ENCODE results near the gene CSN2.
A peak's percentile ranks its signal among the peaks of the same experiment; 100 is the strongest.
"Not testable (repeated sequence)": the region's sequence is repeated elsewhere in the genome, so short reads cannot be mapped to it uniquely, and the experiment has no call there.

CSN2 gene, protein sequence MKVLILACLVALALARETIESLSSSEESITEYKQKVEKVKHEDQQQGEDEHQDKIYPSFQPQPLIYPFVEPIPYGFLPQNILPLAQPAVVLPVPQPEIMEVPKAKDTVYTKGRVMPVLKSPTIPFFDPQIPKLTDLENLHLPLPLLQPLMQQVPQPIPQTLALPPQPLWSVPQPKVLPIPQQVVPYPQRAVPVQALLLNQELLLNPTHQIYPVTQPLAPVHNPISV

DNA sequence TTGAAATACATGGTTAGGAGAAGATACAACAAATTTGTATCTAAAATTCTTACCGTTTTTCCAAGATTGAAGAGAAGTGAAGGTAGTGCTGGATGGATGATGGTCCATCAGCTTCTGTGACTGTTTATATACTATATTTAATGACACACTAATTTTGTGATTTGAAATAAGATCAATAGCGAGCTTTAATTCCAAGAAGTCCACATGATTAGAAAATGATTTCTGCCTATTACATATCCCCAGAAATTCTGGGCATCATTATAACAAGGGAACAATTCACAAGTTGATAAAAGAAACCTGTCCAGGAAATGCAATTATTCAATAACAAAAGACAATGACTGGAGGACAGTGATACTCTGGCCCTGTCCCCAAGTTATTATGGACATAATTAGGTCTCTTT lies at the start of gene CSN2:
Gene CSN2 (minus strand): TSS at position 101 of the 400 bp plus-strand sequence. CDS start 4,733 bp downstream, outside the sequence.
- no peak for DNase-seq

DNA sequence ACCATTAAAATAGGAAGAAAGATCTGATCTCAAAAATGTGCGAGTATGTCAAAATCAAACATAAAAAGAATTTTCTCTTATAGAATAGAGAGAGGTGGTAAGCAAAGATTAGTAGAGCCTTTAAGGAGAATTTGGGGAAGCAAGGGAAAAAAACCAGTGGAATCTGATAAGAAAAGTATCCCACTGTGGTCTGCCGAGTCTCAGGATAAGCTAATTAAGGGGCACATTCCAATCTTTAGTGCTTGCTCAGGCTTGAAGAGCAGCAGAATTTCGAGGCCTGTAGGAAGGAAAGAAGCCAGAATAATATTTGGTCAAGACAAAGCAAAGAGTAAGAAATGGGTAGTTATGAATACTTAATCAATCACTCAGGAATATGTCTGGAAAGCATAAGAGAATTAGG lies 43.2 kb upstream of the CSN2 start:
- no peak for DNase-seq

DNA sequence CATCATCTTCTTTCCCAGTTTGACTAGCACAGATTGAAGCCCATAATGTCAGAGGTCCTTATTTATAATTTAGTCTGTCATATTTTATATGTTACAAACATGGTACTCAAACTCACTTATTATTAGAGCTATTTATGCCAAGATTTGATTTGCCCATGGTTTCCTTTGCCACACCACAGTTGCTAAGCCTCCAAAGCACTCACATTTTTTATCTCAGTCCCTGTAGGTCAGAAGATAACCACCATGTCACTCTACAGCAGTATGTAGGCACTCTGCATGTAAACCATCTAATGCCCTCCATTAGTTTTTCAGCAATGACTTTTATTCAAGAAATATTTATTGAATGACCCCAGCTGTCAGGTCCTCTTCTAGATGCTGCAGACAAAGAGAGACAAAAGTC lies 37.0 kb upstream of the CSN2 start:
- DNase-seq, result no peak

DNA sequence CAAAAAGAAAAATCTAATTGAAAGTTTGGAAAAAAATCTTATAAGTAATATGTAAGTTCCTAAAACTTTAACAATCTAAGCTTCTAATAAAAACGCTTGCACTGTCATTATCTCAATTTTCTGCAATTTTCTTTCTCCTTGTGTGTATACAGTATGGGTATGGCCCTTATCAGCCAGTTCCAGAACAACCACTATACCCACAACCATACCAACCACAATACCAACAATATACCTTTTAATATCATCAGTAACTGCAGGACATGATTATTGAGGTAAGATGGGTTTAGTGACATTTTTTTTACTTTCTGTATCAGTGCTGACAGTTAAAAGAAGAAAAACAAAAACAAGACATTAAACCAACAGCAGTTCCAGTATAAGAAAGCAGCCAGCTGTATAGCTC lies 35.2 kb upstream of the CSN2 start:
- DNase-seq, result no peak

DNA sequence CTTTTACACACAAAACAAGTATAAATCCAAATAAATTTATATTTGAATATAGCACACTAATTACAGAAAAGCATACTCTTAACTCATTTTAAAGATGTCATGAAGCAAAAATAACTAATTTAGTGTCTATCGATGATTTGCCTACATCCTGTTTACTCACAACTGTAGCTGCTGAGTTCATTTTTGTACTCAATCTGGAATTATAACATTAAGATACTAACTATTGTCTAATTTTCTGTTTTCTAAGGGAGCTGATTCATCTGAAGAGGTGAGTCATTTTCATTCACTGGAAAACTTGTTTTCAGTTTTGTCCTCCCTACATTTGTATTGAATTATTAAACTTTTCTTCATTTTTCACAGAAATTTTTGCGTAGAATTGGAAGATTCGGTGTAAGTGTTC lies 33.9 kb upstream of the CSN2 start:
- DNase-seq, result no peak

DNA sequence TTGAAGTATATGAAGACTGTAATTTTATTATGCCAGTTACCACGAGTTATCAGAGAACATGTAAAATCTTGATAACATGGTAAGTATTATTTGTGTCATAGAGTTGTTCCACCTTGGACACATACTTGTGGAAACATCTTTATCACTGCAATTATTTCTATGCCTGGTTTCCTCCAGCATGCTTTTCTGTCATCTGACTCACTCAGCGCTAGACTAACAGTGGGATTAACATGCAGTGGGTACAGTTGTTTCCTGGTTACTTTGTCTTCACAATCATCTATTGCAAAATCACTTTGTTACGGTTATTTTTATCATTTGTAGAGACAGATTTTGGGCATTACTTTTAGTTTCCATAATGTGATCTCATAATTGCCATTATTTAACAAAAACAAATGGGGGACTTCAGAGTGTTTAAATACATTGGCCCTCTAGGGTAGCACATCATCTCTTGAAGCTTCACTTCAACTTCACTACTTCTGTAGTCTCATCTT lies 30.0 kb upstream of the CSN2 start, which contains the start of gene STATH:
Gene STATH (plus strand): TSS at position 441 of the 491 bp plus-strand sequence. CDS start 2,472 bp downstream, outside the sequence.
- peak; percentile 2 for DNase-seq

DNA sequence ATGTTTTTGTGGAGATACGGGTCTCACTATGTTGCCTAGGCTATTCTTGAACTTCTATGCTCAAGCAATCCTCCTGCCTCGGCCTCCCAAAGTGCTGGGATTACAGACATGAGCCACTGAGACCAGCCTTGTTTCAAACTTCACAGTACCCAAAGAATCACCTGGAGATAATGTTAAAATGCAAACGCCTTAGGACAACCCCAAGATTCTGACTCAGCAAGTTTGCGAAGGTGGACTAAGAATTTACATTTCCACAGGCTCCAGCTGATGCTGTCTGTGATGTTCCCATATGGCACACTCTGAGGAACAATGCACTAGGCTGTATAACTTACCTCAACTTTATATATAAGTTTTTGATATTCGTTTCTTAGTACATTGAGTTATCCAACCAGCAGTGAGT lies 29.3 kb upstream of the CSN2 start:
- no peak for DNase-seq

DNA sequence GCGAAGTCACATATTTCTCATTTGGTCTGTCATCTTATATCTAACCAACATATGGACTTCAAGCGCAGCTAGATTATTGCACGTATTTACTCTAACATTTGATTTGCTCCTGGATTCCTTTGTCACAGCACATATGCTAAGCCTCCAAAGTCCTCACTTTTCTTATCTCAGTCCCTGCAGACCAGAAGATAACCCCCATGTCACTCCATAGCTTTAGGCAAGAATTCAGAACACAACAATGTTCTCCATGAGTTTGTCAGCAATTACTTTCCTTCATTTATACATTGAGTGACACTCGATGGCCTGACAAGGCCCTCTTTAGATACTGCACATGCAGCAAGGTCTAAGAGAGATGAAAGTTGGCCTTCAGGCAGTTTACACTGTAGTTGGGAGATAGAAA lies 25.5 kb upstream of the CSN2 start:
- no peak for DNase-seq

DNA sequence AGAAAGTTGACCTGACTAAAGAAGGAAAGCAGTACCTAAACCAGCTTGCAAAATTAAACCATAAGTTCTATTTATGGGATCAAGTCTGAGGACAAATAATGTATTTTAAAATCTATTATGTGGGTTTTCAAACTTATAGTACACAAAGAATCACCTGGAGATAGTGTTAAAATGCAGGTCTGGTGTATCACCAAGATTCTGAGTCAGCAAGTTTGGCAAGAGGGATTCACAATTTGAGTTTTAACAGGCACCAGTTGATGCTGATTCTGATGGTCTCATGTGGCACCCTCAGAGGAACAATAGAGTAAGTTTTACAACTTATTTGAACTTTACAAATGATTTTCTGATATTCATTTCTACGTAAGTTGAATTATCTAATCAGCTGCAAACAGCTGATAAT lies 21.1 kb upstream of the CSN2 start:
- DNase-seq, result no peak

DNA sequence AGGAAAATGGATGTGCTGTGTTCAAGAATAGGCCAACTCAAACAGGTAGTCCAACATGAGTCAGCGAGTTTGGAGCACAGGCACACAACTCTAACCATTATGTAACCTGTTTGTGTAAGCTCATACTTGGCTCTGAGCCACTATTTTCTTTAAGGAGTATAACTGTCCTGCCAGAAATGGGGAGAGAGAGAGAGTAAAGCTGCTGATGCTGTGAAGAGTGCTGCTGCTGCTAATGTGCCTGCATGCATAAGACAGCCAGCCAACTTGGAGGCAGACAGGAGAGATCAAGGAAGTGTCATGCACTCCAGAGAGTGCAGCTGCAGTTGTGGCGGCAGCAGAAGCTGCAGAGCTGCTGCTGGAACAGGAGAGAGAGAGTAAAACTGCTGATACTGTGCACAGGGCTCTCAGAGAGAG lies 18.5 kb upstream of the CSN2 start:
- DNase-seq, result peak; percentile 6

DNA sequence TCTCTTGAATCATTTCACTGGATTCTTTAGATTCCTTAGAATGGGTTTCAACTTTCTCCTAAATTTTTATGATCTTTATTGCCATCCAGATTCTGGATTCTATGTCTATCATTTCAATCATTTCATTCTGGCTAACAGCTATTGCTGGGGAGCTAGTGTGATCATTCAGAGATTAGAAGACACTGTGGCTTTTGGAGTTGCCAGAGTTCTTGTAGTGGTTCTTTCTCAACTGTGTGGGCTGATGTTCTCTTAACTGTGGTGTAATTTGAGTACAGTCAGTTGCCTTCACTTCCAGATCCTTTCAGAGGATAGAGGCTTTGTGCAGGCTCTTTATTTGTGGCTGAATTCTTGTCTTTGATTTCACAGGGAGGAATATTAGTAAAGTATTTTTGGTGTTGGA lies 12.1 kb upstream of the CSN2 start:
- no peak for DNase-seq

DNA sequence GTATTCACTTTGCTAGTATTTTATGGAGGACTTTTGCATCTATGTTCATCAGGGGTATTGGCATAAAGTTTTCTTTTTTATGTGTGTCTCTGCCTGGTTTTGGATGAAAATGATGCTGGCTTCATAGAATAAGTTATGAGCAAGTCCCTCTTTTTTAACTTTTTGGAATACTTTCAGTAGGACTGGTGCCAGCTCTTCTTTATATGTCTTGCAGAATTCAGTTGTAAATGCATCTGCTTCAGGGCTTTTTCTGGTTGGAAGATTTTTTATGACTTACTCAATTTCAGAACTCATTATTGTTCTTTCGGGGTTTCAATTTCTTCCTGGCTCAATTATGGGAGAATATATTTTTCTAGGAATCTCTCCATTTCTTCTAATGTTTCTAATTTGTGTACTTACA lies 9.1 kb upstream of the CSN2 start:
- no peak for DNase-seq

DNA sequence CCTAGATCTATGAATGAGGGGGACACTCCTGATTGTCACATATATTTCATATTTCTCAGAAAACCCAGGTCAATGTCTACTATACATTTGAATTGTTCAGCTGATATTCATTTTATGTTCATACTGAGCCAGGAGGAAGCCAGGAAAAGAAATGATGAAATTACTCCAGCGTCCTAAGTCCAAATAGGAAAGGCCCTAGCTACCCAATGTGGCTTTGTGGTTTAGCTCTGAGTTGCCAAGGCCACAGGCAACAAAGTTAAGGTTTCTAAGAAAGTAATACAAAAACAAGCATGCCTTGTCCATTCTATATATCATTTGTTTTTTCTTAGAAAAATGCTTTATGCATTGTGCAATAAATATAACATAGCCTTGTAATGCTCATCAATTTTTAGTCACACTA lies 4.5 kb upstream of the CSN2 start:
- DNase-seq, result no peak

DNA sequence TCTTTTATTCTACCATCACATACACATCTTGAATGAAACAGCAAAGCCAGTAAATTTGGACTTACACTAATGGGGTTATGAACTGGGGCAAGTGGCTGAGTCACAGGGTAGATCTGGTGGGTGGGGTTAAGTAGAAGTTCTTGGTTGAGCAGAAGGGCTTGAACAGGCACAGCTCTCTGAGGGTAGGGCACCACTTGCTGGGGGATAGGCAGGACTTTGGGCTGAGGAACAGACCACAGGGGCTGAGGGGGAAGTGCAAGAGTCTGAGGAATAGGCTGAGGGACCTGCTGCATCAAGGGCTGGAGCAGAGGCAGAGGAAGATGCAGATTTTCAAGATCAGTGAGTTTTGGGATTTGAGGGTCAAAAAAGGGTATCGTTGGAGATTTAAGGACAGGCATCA lies 8.3 kb downstream of the CSN2 start:
- no peak for DNase-seq

DNA sequence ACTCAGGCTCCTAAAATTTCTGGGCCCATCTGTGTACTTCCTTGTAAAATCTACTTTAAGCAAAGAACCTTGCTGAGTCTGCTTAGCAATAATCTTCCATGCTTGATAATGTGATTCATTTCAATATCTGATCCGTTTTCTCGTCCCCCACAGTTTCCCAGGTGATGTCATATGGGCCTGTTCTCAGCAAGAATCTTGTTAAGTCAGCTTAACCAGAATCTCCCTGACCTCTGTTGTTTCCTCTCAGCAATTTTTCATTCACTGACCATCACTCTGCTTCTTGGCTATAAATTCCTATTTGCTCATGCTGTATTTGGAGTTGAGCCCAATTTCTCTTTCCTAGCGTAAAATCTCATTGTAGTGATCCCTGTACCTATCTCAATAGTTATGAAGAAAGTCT lies 13.9 kb downstream of the CSN2 start:
- no peak for DNase-seq

DNA sequence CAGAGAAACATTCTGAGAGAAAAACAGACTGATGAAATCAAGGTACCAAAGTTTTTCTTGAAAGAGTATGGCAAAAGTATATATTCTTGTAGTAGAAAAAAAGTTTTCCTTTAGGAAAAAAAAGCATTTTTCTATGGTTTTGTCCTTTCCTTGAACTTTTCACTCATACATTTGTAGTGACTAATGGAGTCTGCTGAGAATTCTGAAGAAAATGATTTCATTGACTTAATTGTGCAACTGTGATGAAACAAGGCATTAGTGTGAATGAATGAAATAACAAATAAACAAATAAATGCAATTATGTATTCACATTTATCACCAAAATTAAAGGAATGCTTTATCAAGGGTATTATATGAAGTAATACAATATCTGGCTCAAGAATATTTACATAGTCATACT lies 29.0 kb downstream of the CSN2 start:
- peak; percentile 21 for DNase-seq

DNA sequence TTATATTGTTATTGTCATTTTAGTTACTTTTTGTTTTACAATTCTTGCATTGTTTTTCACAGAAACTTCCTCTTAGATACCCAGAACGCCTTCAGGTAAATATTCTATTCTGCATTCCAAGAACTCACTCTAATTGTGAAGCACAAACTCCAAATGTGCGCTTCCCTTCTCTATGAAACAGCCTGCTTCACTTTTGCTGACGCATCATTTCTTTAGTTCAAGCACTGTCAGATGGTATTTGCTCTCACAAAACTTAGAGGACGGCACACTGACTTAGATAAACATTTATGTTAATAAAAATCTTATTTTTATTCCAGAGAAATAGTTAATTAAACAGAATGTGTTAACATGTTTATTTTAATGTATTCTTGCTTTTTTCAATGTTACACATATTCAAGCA lies 31.4 kb downstream of the CSN2 start:
- no peak for DNase-seq

DNA sequence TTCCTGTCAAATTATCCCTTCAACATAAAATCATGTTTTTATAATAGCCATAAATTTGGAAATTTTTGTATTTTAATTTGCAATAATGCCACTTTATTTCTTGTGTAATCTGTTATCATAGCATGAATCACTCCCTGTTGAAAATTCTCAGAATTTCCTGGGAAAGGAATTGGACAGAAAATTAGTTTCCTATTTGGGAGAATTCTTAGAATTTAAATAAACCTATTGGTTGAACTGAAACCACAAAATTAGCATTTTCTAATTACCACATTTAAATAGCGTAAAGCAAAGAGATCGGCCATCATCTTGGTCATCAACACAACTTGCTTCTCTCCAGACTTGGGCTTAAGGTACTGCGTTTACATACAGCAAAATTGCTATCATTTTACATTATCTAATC lies 34.8 kb downstream of the CSN2 start, which contains the start of gene CSN1S1:
Gene CSN1S1 (plus strand): TSS at position 301 of the 400 bp plus-strand sequence. CDS start 1,488 bp downstream, outside the sequence.
- no peak for DNase-seq

DNA sequence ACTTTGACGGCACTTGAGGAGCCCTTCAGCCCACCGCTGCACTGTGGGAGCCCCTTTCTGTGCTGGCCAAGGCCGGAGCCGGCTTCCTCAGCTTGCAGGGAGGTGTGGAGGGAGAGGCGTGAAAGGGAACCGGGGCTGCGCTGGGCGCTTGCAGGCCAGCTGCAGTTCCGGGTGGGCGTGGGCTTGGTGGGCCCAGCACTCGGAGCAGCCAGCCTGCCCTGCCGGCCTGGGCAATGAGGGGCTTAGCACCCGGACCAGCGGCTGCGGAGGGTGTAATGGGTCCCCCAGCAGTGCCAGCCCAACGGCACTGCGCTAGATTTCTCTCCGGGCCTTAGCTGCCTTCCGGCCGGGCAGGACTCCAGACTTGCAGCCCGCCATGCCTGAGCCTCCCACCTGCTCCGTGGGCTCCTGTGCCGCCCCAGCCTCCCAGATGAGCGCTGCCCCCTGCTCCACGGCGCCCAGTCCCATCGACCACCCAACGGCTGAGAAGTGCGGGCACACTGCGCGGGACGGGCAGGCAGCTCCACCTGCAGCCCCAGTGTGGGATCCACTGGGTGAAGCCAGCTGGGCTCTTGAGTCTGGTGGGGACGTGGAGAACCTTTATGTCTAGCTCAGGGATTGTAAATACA lies 41.6 kb downstream of the CSN2 start:
- not testable (repeated sequence) for DNase-seq

DNA sequence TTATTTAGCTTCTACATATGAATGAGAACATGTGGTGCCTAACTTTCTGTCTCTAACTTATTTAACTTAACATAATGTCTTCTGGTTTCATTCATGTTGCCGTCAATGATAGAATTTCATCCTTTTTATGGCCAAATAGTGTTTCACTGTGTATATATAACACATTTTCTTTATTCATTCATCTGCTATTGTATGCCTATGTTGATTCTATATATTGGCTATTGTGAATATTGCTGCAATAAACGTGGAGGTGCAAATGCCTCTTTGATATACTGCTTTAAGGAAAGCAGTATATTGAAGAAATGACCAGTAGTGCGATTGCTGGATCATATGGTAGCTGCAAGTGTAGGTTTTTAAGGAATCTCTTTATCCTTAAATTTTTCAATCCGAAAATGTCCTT lies 44.7 kb downstream of the CSN2 start:
- no peak for DNase-seq

DNA sequence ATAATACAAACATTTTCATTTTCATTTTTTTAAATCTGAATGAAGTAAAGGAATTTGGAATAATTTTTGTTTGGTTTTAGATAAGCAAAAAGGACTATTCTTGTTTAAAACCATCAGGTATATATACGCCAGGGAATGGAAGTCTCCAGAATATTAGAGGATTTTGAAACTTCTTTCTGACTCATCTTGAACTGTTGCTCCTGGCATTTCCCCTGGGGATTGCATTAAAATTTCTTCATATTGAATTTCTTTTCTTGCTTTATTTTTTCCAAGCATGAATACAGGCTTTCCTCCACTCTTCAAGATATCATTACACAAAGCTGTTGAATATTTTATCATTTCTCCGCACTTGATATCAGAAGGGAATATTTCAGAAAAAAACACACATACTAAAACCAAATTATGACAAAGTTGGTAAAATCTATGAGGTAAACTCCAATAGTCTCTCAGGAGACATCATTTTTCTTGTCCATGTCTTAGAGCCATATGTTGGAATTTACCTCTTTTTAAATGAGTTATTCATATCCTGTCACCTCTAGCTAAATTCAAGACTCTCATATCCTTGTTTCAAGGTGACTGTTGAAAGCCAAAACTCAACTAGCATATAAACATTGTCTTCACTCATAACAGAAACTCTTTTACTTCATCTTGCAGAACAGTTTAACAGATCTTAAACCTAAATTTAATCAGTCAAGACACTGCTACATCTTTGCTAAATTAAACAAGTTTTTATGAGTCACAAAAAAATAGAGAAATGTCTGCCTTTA lies 55.3 kb downstream of the CSN2 start:
- DNase-seq, result peak; percentile 68

DNA sequence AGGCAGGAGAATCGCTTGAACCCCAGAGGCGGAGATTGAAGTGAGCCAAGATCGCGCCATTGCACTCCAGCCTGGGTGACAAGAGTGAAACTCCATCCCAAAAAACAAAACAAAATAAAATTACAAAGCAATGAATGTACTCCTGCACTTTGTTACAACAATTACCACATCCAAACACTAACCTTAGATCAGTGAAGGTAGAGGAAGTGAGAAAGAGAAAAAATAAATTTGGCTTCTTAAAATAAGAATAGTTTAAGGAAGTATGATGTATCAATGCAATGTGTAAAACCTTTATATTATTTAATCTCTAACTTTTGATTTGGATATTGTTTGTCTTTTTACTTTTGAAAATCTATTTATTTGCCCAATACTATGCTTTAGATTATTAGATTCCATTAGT lies 56.3 kb downstream of the CSN2 start:
- no peak for DNase-seq

DNA sequence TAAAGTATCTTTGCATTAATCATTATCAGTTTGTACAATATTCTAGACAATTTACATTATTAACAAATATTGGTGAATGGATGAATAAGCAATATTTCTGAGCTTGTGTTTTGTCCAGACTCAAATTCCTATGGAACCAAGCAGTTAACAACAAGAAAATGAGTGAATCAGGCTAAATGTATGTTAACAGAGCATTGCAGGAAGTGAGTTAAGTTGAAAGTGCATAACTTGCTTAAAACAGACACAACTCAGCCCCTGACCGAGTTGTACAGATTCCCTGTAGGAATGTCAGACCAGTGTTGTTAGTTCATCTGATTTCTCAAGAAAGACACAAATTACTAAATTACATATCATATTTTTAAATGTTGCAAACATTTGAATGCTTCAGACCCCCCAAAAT lies 58.4 kb downstream of the CSN2 start:
- peak; percentile 58 for DNase-seq
